ENCODE results near the gene GATD1.

Gene GATD1

DNA sequence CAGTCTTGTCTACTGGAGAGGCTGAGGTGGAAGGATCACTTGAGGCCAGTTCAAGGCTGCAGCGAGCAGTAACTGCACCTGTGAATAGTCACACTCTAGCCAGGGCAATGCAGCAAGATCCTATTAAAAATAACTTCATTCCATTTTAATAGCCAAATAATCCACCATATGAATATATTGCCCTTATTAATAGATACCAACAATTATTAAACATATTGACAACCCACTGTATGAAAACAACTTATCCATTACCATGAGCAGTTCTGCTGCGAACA is 10.4 kb downstream of the GATD1 start:
- TF ChIP-seq, protein P1, sequence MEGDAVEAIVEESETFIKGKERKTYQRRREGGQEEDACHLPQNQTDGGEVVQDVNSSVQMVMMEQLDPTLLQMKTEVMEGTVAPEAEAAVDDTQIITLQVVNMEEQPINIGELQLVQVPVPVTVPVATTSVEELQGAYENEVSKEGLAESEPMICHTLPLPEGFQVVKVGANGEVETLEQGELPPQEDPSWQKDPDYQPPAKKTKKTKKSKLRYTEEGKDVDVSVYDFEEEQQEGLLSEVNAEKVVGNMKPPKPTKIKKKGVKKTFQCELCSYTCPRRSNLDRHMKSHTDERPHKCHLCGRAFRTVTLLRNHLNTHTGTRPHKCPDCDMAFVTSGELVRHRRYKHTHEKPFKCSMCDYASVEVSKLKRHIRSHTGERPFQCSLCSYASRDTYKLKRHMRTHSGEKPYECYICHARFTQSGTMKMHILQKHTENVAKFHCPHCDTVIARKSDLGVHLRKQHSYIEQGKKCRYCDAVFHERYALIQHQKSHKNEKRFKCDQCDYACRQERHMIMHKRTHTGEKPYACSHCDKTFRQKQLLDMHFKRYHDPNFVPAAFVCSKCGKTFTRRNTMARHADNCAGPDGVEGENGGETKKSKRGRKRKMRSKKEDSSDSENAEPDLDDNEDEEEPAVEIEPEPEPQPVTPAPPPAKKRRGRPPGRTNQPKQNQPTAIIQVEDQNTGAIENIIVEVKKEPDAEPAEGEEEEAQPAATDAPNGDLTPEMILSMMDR (IDR thresholded peaks at IDR 0.05), result no peak
- H3K4me1 Mint-ChIP-seq, result no peaks in the 10 kb centered on the region
- peaks cover 3% of the 10 kb centered on the region for H3K27me3 Mint-ChIP-seq (ENCODE audit: low read depth, poor library complexity)
- peak overlapping the region; percentile 38 for H3K27ac Mint-ChIP-seq
- no peak overlapping the region for H3K4me3 Mint-ChIP-seq
- H3K36me3 Mint-ChIP-seq (ENCODE audit: low read depth), result peaks cover 34% of the 10 kb centered on the region
- no peaks in the 10 kb centered on the region for H3K9me3 Mint-ChIP-seq
- no peak for DNase-seq

GRCh38 chr11:766106-766935 is 11.0 kb downstream of the GATD1 start:
- H3K4me3 Mint-ChIP-seq, result no peak overlapping the region
- TF ChIP-seq, protein P1 (IDR thresholded peaks at IDR 0.05), result no peak
- H3K4me1 Mint-ChIP-seq, result no peaks in the 10 kb centered on the region
- H3K27me3 Mint-ChIP-seq (ENCODE audit: low read depth, poor library complexity), result peaks cover 3% of the 10 kb centered on the region
- H3K27ac Mint-ChIP-seq, result peak overlapping the region; percentile 38
- no peak for DNase-seq
- H3K36me3 Mint-ChIP-seq (ENCODE audit: low read depth), result peaks cover 39% of the 10 kb centered on the region
- H3K9me3 Mint-ChIP-seq, result no peaks in the 10 kb centered on the region

DNA sequence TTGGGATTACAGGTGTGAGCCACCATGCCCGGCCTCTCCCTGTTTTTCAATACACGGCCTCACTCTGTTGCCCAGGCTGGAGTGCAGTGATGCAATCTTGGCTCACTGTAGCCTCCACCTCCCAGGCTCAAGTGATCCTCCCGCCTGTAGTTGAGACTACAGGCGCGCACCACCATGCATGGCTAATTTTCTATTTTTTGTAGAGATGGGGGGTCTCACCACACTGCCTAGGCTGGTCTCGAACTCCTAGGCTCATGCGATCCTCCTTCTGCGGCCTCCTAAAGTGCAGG is 11.5 kb downstream of the GATD1 start:
- Mint-ChIP-seq H3K4me3 (no peak overlapping the region), H3K9me3 (no peaks in the 10 kb centered on the region), H3K27me3 (ENCODE audit: low read depth, poor library complexity) (peaks cover 6% of the 10 kb centered on the region), H3K4me1 (no peaks in the 10 kb centered on the region), H3K27ac (no peak overlapping the region), H3K36me3 (ENCODE audit: low read depth) (peaks cover 40% of the 10 kb centered on the region)
- no peak for DNase-seq
- TF ChIP-seq, protein P1 (IDR thresholded peaks at IDR 0.05), result no peak

DNA sequence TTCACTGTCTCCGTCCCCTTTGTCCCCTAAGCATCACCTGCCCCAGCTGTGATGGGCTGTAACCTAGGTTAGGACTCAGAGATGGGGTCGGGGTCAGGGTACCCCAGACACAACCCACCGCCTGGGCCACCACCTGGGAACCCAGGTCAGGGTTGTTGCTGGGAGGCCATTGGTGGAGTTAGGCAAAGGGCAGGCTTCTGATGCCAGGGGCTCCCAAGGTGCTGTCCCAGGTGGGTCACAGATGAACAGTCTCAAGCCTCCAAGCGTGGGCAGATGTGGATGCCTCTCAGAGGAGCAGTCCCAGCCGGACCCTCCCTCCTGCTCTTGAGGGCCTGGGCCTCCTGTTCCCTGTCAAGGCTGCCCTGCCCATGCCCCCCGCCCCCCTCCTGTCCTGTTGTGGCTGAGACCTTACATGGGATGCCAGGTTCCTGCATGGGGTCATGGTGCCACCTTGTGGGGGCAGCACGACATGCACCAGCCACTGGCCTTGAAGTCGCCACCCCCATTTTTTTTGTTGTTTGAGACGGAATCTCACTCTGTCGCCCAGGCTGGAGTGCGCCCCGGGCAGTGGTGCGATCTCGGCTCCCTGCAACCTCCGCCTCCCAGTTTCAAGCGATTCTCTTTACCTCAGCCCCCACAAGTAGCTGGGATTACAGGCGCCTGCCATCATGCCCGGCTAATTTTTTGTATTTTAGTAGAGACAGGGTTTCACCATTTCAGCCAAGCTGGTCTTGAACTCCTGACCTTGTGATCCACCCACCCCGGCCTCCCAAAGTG is 12.1 kb downstream of the GATD1 start:
- Mint-ChIP-seq H3K4me1 (no peaks in the 10 kb centered on the region), H3K4me3 (no peak overlapping the region), H3K27me3 (ENCODE audit: low read depth, poor library complexity) (peaks cover 6% of the 10 kb centered on the region), H3K27ac (no peak overlapping the region), H3K9me3 (no peaks in the 10 kb centered on the region), H3K36me3 (ENCODE audit: low read depth) (peaks cover 41% of the 10 kb centered on the region)
- peak; percentile 65 for DNase-seq
- TF ChIP-seq, protein P1 (IDR thresholded peaks at IDR 0.05), result peak; percentile 47

DNA sequence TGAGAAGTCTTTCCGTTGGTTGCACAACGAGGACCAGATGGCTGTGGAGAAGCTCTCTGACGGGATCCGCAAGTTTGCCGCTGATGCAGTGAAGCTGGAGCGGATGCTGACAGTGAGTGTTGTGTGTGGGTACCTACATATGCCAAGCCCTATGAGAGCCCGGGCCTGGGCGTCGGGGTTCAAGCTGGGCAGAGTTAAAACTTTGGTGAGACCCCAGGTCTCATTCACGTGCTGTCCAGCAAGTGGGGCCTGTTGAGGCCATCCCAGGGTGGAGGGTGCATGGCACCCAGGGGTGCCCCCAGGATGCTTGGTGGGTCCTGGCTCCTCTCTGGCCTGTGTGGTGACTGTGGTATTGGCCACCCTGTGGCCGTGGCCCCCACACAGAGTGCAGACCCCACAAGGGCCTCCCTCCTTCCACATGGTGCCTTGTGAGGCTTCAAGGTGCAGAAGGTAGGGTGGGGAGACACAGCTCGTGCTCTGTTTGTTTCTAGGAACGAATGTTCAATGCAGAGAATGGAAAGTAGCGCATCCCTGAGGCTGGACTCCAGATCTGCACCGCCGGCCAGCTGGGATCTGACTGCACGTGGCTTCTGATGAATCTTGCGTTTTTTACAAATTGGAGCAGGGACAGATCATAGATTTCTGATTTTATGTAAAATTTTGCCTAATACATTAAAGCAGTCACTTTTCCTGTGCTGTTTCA is 12.8 kb downstream of the GATD1 start:
- TF ChIP-seq, protein P1 (IDR thresholded peaks at IDR 0.05), result no peak
- no peaks in the 10 kb centered on the region for H3K4me1 Mint-ChIP-seq
- H3K4me3 Mint-ChIP-seq, result no peak overlapping the region
- peaks cover 39% of the 10 kb centered on the region for H3K36me3 Mint-ChIP-seq (ENCODE audit: low read depth)
- peaks cover 6% of the 10 kb centered on the region for H3K27me3 Mint-ChIP-seq (ENCODE audit: low read depth, poor library complexity)
- H3K27ac Mint-ChIP-seq, result no peak overlapping the region
- no peak for DNase-seq
- no peaks in the 10 kb centered on the region for H3K9me3 Mint-ChIP-seq

All from nephron progenitor cell (in vitro differentiated cells).